HEK293T (cell line): ENCODE results near the gene CRADD.

Experiments
- CTCF ChIA-PET: fragments of 350-600 bp; formaldehyde crosslinking; extraction: SDS; loops from one replicate; lab custom pipeline; 2021; ENCODE audit warnings: antibody characterized with exemption, inconsistent platforms; lab: Yijun Ruan, JAX
- POLR2A ChIA-PET: fragments of 350-600 bp; formaldehyde crosslinking; extraction: SDS; loops from one replicate; lab custom pipeline; 2020; ENCODE audit warnings: antibody characterized with exemption, inconsistent platforms; lab: Yijun Ruan, JAX
- DNase-seq: peaks from one replicate; pipeline ENCODE4 v3.0.0; 2012; ENCODE audit warnings: mixed read lengths; ENCODE audit errors: extremely low spot score
- ARNT ChIP-seq: fragments of 450-650 bp; IDR thresholded peaks from 2 replicates; pipeline ENCODE4 v1.6.1; 2017; ENCODE audit warnings: mild to moderate bottlenecking
- BHLHE40 ChIP-seq: fragments of 450-650 bp; IDR thresholded peaks from 2 replicates; pipeline ENCODE4 v1.6.1; 2016; ENCODE audit warnings: mild to moderate bottlenecking, moderate library complexity, borderline replicate concordance
- CTBP1 ChIP-seq: fragments of 450-650 bp; IDR thresholded peaks from 2 replicates; pipeline ENCODE4 v1.6.1; 2016; ENCODE audit warnings: borderline replicate concordance
- ELF4 ChIP-seq: fragments of 450-650 bp; IDR thresholded peaks from 2 replicates; pipeline ENCODE4 v1.6.1; 2017; ENCODE audit warnings: antibody characterized with exemption
- FOXA1 ChIP-seq: fragments of 450-650 bp; IDR thresholded peaks from 2 replicates; pipeline ENCODE4 v1.6.1; 2016; ENCODE audit warnings: mild to moderate bottlenecking
- FOXK2 ChIP-seq: fragments of 450-650 bp; IDR thresholded peaks from 2 replicates; pipeline ENCODE4 v1.6.1; 2016; ENCODE audit warnings: mild to moderate bottlenecking
- FOXM1 ChIP-seq: fragments of 450-650 bp; IDR thresholded peaks from 2 replicates; pipeline ENCODE4 v1.6.1; 2017; ENCODE audit warnings: mild to moderate bottlenecking, borderline replicate concordance
- HDGF ChIP-seq: fragments of 450-650 bp; IDR thresholded peaks from 2 replicates; pipeline ENCODE4 v1.6.1; 2017; ENCODE audit warnings: antibody characterized with exemption, borderline replicate concordance
- L3MBTL2 ChIP-seq: fragments of 450-650 bp; conservative IDR thresholded peaks from 2 replicates; pipeline ENCODE4 v1.6.1; 2016; ENCODE audit warnings: mild to moderate bottlenecking
- LEF1 ChIP-seq: fragments of 450-650 bp; IDR thresholded peaks from 2 replicates; pipeline ENCODE4 v1.6.1; 2017; ENCODE audit warnings: mild to moderate bottlenecking, borderline replicate concordance
- NFRKB ChIP-seq: fragments of 450-650 bp; IDR thresholded peaks from 2 replicates; pipeline ENCODE4 v1.6.1; 2016; ENCODE audit warnings: mild to moderate bottlenecking, moderate library complexity
- PKNOX1 ChIP-seq: fragments of 450-650 bp; IDR thresholded peaks from 2 replicates; pipeline ENCODE4 v1.6.1; 2016
- SP1 ChIP-seq: fragments of 450-650 bp; IDR thresholded peaks from 2 replicates; pipeline ENCODE4 v1.6.1; 2017
- SUZ12 ChIP-seq: fragments of 450-650 bp; IDR thresholded peaks from 2 replicates; pipeline ENCODE4 v1.6.1; 2016; ENCODE audit warnings: mild to moderate bottlenecking
- TARDBP ChIP-seq: fragments of 450-650 bp; IDR thresholded peaks from 2 replicates; pipeline ENCODE4 v1.6.1; 2016
- ZNF384 ChIP-seq: fragments of 450-650 bp; IDR thresholded peaks from 2 replicates; pipeline ENCODE4 v1.6.1; 2016

The CRADD gene

GRCh38 chr12:93645702-93646101 is 31.5 kb upstream of the CRADD start:
- POLR2A ChIA-PET, result no interaction called here
- DNase-seq, result no peak
- TF ChIP-seq ARNT, result no peak
- no peak for TF ChIP-seq SUZ12
- no peak for TF ChIP-seq TARDBP
- no peak for TF ChIP-seq FOXK2
- no peak for TF ChIP-seq ZNF384
- no peak for TF ChIP-seq CTBP1
- TF ChIP-seq ELF4, result no peak
- TF ChIP-seq BHLHE40, result no peak
- no peak for TF ChIP-seq FOXA1
- no peak for TF ChIP-seq FOXM1
- CTCF ChIA-PET, result no interaction called here

DNA sequence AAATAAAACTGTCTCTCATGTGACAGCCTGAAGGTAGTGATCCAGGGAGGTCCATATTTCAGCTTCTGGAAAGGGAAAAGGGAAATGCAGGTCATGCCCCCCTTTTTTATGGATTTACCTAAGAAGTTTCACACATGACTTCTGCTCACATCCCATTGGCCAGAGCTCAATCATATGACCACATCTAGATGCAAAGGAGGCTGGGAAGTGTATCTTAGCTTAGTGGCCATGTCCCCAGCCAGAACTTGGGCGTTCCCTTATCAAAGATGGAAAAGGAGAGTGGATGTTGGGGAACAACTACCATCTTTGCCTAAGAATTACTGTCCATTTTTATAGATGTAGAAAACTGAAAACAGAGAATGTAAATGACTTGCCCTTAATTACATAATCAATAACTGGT is 26.5 kb upstream of the CRADD start:
- POLR2A ChIA-PET, result no interaction called here
- TF ChIP-seq CTBP1 (no peak), NFRKB (no peak), L3MBTL2 (no peak), TARDBP (no peak), PKNOX1 (no peak), ZNF384 (no peak), FOXA1 (no peak), ARNT (no peak), SP1 (no peak), FOXM1 (no peak)
- CTCF ChIA-PET, result no interaction called here
- no peak for DNase-seq

DNA sequence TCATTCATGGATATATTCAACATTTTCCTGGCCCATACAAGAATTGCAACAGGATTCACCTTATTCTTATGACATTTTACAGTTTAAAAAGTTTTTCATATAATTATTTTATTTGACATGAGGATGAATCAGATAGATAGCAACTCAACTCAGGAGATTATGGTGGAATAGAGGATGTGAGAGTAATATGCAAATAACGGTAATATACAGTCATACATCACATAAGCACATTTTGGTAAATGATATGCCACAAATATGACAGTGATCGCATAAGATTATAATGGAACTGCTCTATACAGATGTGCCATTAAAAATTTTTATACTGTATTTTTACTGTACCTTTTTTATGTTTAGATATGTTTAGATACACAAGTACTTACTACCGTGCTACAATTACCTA is 24.1 kb upstream of the CRADD start:
- TF ChIP-seq CTBP1, result no peak
- TF ChIP-seq ARNT, result no peak
- no peak for TF ChIP-seq NFRKB
- TF ChIP-seq ELF4, result no peak
- TF ChIP-seq BHLHE40, result no peak
- no peak for TF ChIP-seq SP1
- no peak for DNase-seq
- ChIA-PET CTCF (no interaction called here), POLR2A (no interaction called here)

GRCh38 chr12:93653712-93654111 is 23.5 kb upstream of the CRADD start:
- DNase-seq, result no peak
- no peak for TF ChIP-seq ELF4
- TF ChIP-seq ZNF384, result no peak
- no peak for TF ChIP-seq TARDBP
- TF ChIP-seq NFRKB, result no peak
- no peak for TF ChIP-seq FOXK2
- no peak for TF ChIP-seq HDGF
- TF ChIP-seq LEF1, result no peak
- no peak for TF ChIP-seq SP1
- TF ChIP-seq L3MBTL2, result no peak
- TF ChIP-seq FOXM1, result no peak
- no peak for TF ChIP-seq ARNT
- no peak for TF ChIP-seq CTBP1
- no peak for TF ChIP-seq FOXA1
- no peak for TF ChIP-seq PKNOX1
- no peak for TF ChIP-seq BHLHE40
- TF ChIP-seq SUZ12, result no peak
- POLR2A ChIA-PET, result interaction anchor here (1.7 kb wide), 1 partner anchor 23 kb away, joined by 4 read pairs; the partner anchor contains the start of gene CRADD
- CTCF ChIA-PET, result no interaction called here

DNA sequence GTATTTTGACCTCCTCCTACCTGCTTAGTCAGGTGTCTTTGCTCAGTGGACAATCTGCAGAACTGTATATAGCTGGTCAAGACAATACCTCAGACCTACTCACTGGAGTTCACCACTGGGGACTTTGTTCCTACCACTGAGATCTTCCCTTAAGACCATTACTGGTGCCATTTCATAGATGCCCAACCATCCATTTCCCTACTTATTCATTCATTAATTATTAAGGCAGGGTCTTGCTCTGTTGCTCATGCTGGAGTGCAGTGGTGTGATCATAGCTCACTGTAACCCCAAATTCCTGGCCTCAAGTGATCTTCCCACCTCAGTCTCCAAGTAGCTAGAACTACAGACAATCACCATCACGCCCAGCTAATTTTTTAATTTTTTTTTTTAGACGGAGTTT is 22.8 kb upstream of the CRADD start:
- CTCF ChIA-PET, result no interaction called here
- TF ChIP-seq ELF4, result no peak
- TF ChIP-seq FOXA1, result no peak
- TF ChIP-seq FOXM1, result no peak
- no peak for TF ChIP-seq L3MBTL2
- TF ChIP-seq LEF1, result no peak
- TF ChIP-seq ZNF384, result no peak
- TF ChIP-seq PKNOX1, result no peak
- no peak for TF ChIP-seq CTBP1
- no peak for TF ChIP-seq SP1
- POLR2A ChIA-PET, result interaction anchor here (1.0 to 1.7 kb wide), 2 partner anchors 23 to 83 kb away, joined by 3 to 4 read pairs; partner anchors contain the start of gene CRADD
- DNase-seq, result no peak

GRCh38 chr12:93657071-93657470 is 20.1 kb upstream of the CRADD start:
- CTCF ChIA-PET, result no interaction called here

More at GRCh38 chr12:93657071-93657470, 20.1 kb upstream of the CRADD start:
- POLR2A ChIA-PET, result no interaction called here
- no peak for TF ChIP-seq HDGF
- TF ChIP-seq FOXK2, result no peak
- no peak for TF ChIP-seq L3MBTL2
- TF ChIP-seq SP1, result no peak
- TF ChIP-seq SUZ12, result no peak
- no peak for TF ChIP-seq ELF4
- no peak for TF ChIP-seq TARDBP
- TF ChIP-seq ARNT, result no peak
- no peak for TF ChIP-seq FOXM1
- no peak for TF ChIP-seq BHLHE40
- TF ChIP-seq FOXA1, result no peak
- TF ChIP-seq PKNOX1, result no peak
- no peak for TF ChIP-seq ZNF384
- TF ChIP-seq CTBP1, result no peak
- TF ChIP-seq NFRKB, result no peak
- no peak for TF ChIP-seq LEF1
- DNase-seq, result no peak
